ENCODE measurements around the gene RP9. TPM values are rescaled to one million over a fixed set of nuclear protein-coding genes. Genes with fewer than 3 reads are reported as not detected.

Gene RP9
- total RNA-seq, 2 experiments from 2014 or later = 17.6 to 20.3 TPM

DNA sequence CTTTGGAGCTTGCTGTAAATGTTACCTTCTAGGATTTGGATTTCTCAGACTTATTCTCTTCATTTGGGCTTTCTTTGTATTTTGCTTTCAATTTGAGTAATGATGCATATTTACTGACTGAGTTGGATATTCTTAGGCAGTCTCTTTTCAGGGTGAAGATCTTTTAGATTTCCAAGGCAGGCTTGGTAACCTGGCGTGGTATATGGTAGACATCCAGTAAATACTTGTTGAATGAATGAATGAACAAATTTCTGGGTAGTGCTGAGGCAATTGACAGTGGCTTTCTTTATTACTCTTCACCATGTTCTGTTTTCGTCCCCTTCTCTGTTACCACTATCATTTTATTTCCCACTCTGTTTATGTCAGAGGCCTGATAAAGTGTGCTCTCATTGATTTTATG is 47.2 kb upstream of the RP9 start:
- no peak overlapping the region for H3K27ac Mint-ChIP-seq

DNA sequence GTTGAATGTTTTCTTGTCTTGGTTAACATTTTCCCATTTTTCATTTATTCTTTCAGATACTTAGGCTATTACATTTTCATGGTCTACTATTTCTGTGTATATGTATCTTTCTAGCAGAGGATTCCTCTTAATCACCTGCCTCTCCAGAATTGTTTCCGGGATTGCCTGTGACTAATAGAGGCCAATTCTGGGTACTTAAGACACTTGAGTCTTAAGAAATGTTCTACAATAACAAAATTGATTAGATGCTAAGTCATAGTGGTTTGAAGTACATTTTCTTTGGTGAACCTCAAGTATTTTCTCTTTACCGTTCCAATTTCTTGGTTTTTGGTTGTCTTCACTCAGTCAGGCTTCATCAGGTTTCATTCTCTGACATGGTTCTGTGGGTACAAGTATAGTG is 46.6 kb upstream of the RP9 start:
- Histone ChIP-seq H3K27me3 (ENCODE audit: control insufficient read depth in 1 of 2, insufficient read depth in 2 of 2, low read length in 2 of 2) (no peaks in the 10 kb centered on the region), H3K4me3 (ENCODE audit: low read length) (no peak overlapping the region), H3K27ac (ENCODE audit: low read depth in 1 of 2, low read length in 2 of 2) (no peak overlapping the region), H3K4me1 (ENCODE audit: insufficient read depth, low read length) (no peaks in the 10 kb centered on the region), H3K9me3 (ENCODE audit: control insufficient read depth in 1 of 2, insufficient read depth in 1 of 2, low read length in 2 of 2) (no peaks in the 10 kb centered on the region), H3K36me3 (ENCODE audit: insufficient read depth, low read length) (peaks cover 4% of the 10 kb centered on the region)
- TF ChIP-seq, protein P1, sequence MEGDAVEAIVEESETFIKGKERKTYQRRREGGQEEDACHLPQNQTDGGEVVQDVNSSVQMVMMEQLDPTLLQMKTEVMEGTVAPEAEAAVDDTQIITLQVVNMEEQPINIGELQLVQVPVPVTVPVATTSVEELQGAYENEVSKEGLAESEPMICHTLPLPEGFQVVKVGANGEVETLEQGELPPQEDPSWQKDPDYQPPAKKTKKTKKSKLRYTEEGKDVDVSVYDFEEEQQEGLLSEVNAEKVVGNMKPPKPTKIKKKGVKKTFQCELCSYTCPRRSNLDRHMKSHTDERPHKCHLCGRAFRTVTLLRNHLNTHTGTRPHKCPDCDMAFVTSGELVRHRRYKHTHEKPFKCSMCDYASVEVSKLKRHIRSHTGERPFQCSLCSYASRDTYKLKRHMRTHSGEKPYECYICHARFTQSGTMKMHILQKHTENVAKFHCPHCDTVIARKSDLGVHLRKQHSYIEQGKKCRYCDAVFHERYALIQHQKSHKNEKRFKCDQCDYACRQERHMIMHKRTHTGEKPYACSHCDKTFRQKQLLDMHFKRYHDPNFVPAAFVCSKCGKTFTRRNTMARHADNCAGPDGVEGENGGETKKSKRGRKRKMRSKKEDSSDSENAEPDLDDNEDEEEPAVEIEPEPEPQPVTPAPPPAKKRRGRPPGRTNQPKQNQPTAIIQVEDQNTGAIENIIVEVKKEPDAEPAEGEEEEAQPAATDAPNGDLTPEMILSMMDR (IDR thresholded peaks at IDR 0.05) = no peak
- no peak overlapping the region for H3K27ac Mint-ChIP-seq
- DNase-seq (no peak), ATAC-seq (ENCODE audit: poor library complexity) (no peak)
- intact Hi-C loops (cut with DNase I, micrococcal nuclease) = no loop called here
- ChIA-PET POLR2A (no interaction called here), CTCF (no interaction called here)
- no peaks in the 10 kb centered on the region for H3K4me1 Mint-ChIP-seq (ENCODE audit: low read depth)
- H3K9me3 Mint-ChIP-seq = no peaks in the 10 kb centered on the region
- no peaks in the 10 kb centered on the region for H3K27me3 Mint-ChIP-seq
- H3K4me3 Mint-ChIP-seq = no peak overlapping the region
- H3K36me3 Mint-ChIP-seq (ENCODE audit: low read depth) = peaks cover 69% of the 10 kb centered on the region

More for the DNA sequence above, 47.2 kb upstream of the RP9 start:
- H3K4me3 Mint-ChIP-seq = no peak overlapping the region
- ChIA-PET CTCF (no interaction called here), POLR2A (no interaction called here)
- Histone ChIP-seq H3K27ac (ENCODE audit: low read depth in 1 of 2, low read length in 2 of 2) (no peak overlapping the region), H3K9me3 (ENCODE audit: control insufficient read depth in 1 of 2, insufficient read depth in 1 of 2, low read length in 2 of 2) (no peaks in the 10 kb centered on the region), H3K4me3 (ENCODE audit: low read length) (no peak overlapping the region), H3K4me1 (ENCODE audit: insufficient read depth, low read length) (no peaks in the 10 kb centered on the region), H3K27me3 (ENCODE audit: control insufficient read depth in 1 of 2, insufficient read depth in 2 of 2, low read length in 2 of 2) (no peaks in the 10 kb centered on the region), H3K36me3 (ENCODE audit: insufficient read depth, low read length) (peaks cover 6% of the 10 kb centered on the region)
- no peaks in the 10 kb centered on the region for H3K9me3 Mint-ChIP-seq
- no peaks in the 10 kb centered on the region for H3K27me3 Mint-ChIP-seq
- intact Hi-C loops (cut with DNase I, micrococcal nuclease) = no loop called here
- H3K4me1 Mint-ChIP-seq (ENCODE audit: low read depth) = no peaks in the 10 kb centered on the region
- H3K36me3 Mint-ChIP-seq (ENCODE audit: low read depth) = peaks cover 75% of the 10 kb centered on the region
- DNase-seq = no peak
- TF ChIP-seq, protein P1 (IDR thresholded peaks at IDR 0.05) = no peak
- ATAC-seq (ENCODE audit: poor library complexity) = no peak

DNA sequence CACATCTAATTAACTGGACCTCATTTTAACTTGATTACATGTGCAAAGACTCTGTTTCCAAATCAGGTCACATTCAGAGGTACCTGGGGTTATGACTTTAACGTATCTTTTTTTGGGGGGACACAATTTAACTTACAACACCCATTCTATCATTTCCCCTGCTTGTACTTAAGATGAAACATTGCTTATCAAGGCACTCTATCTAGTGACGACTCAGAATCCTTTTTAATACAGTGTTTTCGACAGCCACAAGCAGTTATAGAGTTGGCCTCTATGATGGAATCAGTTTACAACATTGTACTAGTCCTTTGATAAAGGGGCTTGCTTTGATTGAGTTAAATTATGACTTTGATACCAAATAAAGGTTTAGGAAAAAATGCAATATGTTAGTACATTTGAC is 42.9 kb upstream of the RP9 start:
- peaks cover 38% of the 10 kb centered on the region for H3K36me3 Mint-ChIP-seq (ENCODE audit: low read depth)
- no peaks in the 10 kb centered on the region for H3K9me3 ChIP-seq (ENCODE audit: control insufficient read depth in 1 of 2, insufficient read depth in 1 of 2, low read length in 2 of 2)
- no peak for DNase-seq
- POLR2A ChIA-PET = no interaction called here
- no peak overlapping the region for H3K27ac ChIP-seq (ENCODE audit: low read depth in 1 of 2, low read length in 2 of 2)
- H3K4me3 Mint-ChIP-seq = no peak overlapping the region
- no peak overlapping the region for H3K4me3 ChIP-seq (ENCODE audit: low read length)
- ATAC-seq (ENCODE audit: poor library complexity) = no peak
- H3K27me3 Mint-ChIP-seq = no peaks in the 10 kb centered on the region
- CTCF ChIA-PET = interaction anchor here (1.3 kb wide), 1 partner anchor 305 kb away, joined by 3 read pairs; no protein-coding TSS in a partner anchor
- no peaks in the 10 kb centered on the region for H3K4me1 ChIP-seq (ENCODE audit: insufficient read depth, low read length)
- intact Hi-C loops (cut with DNase I, micrococcal nuclease) = no loop called here
- no peaks in the 10 kb centered on the region for H3K4me1 Mint-ChIP-seq (ENCODE audit: low read depth)
- TF ChIP-seq, protein P1 (IDR thresholded peaks at IDR 0.05) = no peak
- no peak overlapping the region for H3K27ac Mint-ChIP-seq
- H3K9me3 Mint-ChIP-seq = no peaks in the 10 kb centered on the region
- H3K27me3 ChIP-seq (ENCODE audit: control insufficient read depth in 1 of 2, insufficient read depth in 2 of 2, low read length in 2 of 2) = no peaks in the 10 kb centered on the region
- H3K36me3 ChIP-seq (ENCODE audit: insufficient read depth, low read length) = peaks cover 3% of the 10 kb centered on the region
